ENCODE data around the gene ANAPC2.
"Not testable (repeated sequence)": the region's sequence is repeated elsewhere in the genome, so short reads cannot be mapped to it uniquely, and the experiment has no call there.

The ANAPC2 gene

DNA sequence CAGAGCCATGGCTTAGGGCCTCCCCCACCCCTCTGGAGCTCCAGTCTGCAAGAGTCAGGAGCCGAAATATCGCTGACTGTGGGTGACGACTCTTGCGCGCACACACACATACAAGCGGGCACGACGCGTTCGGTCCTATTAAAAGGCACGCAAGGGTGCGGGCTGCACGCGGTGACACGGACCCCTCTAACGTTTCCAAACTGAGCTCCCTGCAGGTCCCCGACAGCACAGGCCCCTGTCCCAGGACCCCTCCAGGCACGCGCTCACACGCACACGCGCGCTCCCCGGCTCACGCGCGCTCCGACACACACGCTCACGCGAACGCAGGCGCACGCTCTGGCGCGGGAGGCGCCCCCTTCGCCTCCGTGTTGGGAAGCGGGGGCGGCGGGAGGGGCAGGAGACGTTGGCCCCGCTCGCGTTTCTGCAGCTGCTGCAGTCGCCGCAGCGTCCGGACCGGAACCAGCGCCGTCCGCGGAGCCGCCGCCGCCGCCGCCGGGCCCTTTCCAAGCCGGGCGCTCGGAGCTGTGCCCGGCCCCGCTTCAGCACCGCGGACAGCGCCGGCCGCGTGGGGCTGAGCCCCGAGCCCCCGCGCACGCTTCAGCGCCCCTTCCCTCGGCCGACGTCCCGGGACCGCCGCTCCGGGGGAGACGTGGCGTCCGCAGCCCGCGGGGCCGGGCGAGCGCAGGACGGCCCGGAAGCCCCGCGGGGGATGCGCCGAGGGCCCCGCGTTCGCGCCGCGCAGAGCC lies 49.5 kb downstream of the ANAPC2 start, which contains the start of gene GRIN1:
Gene GRIN1, plus strand, starts transcription at position 433 of the 746 bp plus-strand sequence. CDS start 333 bp downstream, outside the sequence.
- Histone ChIP-seq H3K4me1 (ENCODE audit: control insufficient read depth, insufficient read depth, low read length) (peaks cover 5% of the 10 kb centered on the region), H3K4me2 (ENCODE audit: low read length) (peak within 1 kb of the TSS; percentile 64), H3K27me3 (ENCODE audit: control insufficient read depth, insufficient read depth, low read length) (peaks cover 75% of the 10 kb centered on the region), H3K4me3 (ENCODE audit: low read length) (no peak within 1 kb of the TSS), H3K36me3 (ENCODE audit: insufficient read depth, low read length) (no peaks in the 10 kb centered on the region), H3K9me3 (replicated peaks; ENCODE audit: low read length) (no peaks in the 10 kb centered on the region), H3K9ac (ENCODE audit: low read depth, low read length) (no peak within 1 kb of the TSS)

DNA sequence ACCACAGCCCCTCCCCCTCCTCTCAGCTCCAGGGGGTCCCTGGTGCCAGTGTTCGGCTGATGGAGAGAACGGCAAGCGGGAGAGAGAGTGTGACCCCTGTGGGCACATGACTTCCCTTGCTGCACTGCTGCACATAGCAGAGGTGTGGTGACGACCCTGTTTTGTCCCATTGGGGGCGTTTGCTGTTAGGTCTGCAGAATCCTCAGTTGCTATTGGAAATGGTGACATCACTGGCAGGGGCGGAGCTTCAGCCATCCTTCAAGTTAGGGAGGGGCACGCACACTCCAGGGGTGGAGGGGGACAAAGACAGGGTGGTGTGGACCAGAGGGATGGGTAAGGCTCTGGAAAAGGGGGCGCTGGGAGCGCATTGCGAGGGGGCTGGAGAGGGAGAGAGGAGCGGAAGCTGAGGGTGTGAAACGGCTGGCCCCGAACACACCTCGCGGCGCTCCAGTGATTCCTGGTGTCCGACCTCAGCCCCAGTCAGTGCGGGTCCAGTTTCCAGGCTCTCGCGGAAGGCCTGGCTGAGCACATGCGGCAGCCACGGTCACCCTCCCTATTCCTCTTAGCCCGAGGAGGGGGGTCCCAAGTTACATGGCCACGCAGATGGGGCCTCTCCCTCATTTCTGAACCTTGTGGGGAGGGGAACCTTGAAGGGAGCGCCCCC lies 50.2 kb downstream of the ANAPC2 start:
- Histone ChIP-seq H3K36me3 (ENCODE audit: insufficient read depth, low read length) (no peaks in the 10 kb centered on the region), H3K27me3 (ENCODE audit: control insufficient read depth, insufficient read depth, low read length) (peaks cover 72% of the 10 kb centered on the region), H3K4me1 (ENCODE audit: control insufficient read depth, insufficient read depth, low read length) (peaks cover 5% of the 10 kb centered on the region), H3K9ac (ENCODE audit: low read depth, low read length) (no peak overlapping the region), H3K9me3 (replicated peaks; ENCODE audit: low read length) (no peaks in the 10 kb centered on the region), H3K4me2 (ENCODE audit: low read length) (no peak overlapping the region), H3K4me3 (ENCODE audit: low read length) (no peak overlapping the region)

DNA sequence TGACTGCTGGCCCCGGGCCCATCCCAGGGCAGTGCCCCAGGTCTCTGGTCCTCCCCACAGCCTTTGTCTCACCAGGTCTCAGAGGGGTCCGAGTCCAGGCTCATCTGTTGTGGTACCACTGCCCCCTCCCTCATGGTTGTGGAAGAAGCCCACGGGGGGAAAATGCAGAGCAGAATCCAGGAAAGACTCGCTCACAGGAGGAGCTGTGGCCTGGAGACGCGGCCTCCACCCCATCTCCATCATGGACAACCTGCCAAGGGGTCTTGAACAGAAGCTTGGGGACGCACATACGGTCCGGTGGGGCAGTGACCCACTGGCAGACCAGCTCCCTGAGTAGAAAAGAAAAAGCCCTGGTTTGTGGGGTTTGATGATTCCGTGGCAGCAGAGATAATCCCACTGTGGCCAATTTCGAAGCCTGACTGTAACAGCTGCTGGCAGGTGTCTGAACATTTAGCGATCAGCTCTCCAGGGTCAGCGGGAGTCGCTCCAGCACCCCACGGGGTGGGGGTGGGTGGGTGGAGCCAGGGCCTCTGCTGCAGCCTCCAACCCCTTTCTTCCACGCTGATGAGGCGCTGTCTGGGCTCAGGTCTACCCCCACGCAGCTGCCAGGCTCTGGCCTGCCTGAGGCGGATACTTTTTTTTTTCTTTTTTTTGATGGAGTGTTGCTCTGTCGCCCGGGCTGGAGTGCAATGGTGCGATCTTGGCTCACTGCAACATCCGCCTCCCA lies 51.3 kb downstream of the ANAPC2 start:
- peaks cover 5% of the 10 kb centered on the region for H3K4me1 ChIP-seq (ENCODE audit: control insufficient read depth, insufficient read depth, low read length)
- no peak overlapping the region for H3K4me2 ChIP-seq (ENCODE audit: low read length)
- no peaks in the 10 kb centered on the region for H3K36me3 ChIP-seq (ENCODE audit: insufficient read depth, low read length)
- no peak overlapping the region for H3K9ac ChIP-seq (ENCODE audit: low read depth, low read length)
- H3K4me3 ChIP-seq (ENCODE audit: low read length), result no peak overlapping the region
- H3K9me3 ChIP-seq (replicated peaks; ENCODE audit: low read length), result no peaks in the 10 kb centered on the region
- peaks cover 61% of the 10 kb centered on the region for H3K27me3 ChIP-seq (ENCODE audit: control insufficient read depth, insufficient read depth, low read length)

DNA sequence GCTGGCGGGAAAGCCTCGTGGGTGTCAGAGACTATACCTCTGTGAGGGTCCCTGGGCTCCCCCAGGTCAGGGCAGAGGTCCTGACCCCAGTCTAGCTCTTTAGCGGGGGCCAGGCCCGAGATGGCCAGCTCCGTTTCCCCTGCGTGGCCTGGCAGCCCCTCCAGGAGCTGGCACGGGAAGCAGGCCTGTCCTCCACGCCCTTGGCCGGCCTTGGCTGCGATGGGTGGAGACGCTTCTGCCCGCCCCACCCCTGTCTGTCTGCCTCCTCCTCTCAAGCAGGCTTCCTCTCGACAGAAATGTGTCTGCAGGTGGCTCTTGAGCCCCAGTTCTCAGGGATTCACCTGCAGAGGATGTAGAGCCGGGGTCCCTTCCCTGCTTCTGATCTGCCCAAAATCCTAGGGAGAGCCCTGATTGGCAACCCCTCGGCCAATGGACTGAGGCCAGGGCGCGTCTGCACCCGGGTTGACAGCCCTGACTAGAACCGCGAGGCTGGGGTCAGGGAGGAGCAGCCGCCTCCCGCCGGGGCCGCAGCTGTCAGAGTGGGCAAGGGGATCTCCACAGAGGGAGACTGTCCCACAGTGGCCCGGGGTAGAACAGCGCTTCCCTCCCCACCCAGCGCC lies 52.0 kb downstream of the ANAPC2 start:
- H3K9me3 ChIP-seq (replicated peaks; ENCODE audit: low read length), result no peaks in the 10 kb centered on the region
- H3K4me2 ChIP-seq (ENCODE audit: low read length), result no peak overlapping the region
- no peaks in the 10 kb centered on the region for H3K36me3 ChIP-seq (ENCODE audit: insufficient read depth, low read length)
- no peak overlapping the region for H3K9ac ChIP-seq (ENCODE audit: low read depth, low read length)
- peaks cover 54% of the 10 kb centered on the region for H3K27me3 ChIP-seq (ENCODE audit: control insufficient read depth, insufficient read depth, low read length)
- no peak overlapping the region for H3K4me3 ChIP-seq (ENCODE audit: low read length)
- H3K4me1 ChIP-seq (ENCODE audit: control insufficient read depth, insufficient read depth, low read length), result peaks cover 5% of the 10 kb centered on the region

DNA sequence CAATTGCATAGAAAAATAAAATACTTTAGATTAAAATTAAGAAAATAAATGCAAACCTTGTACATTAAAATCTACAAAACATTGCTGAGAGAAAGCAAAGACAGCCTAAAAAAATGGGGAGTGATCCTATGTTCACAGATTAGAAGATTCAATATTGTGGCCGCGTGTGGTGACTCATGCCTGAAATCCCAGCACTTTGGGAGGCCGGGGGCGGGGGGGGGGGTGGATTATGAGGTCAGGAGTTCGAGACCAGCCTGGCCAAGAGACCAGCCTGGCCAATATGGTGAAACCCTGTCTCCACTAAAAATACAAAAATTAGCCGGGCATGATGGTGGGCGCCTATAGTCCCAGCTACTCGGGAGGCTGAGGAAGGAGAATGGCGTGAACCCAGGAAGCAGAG lies 53.2 kb downstream of the ANAPC2 start:
- H3K9ac ChIP-seq (ENCODE audit: low read depth, low read length); H3K36me3 ChIP-seq (ENCODE audit: insufficient read depth, low read length): not testable (repeated sequence)
- peaks cover 42% of the 10 kb centered on the region for H3K27me3 ChIP-seq (ENCODE audit: control insufficient read depth, insufficient read depth, low read length)

DNA sequence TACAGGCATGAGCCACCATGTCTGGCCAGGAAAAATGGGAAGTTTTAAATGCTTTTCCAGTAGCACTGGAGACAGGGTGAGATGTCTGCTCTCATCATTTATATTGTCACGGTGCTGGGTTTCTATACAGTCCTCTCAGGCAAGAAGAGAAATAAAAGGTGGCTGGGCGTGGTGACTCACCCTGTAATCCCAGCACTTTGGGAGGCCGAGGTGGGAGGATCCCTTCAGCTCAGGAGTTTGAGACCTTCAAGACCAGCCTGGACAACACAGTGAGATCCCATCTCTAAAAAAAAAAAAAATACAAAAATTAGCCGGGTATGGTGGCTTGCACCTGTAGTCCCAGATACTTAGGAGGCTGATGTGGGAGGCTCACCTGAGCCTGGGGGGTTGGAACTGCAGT lies 54.2 kb downstream of the ANAPC2 start:
- no peak overlapping the region for H3K4me3 ChIP-seq (ENCODE audit: low read length)
- peaks cover 33% of the 10 kb centered on the region for H3K27me3 ChIP-seq (ENCODE audit: control insufficient read depth, insufficient read depth, low read length)
- H3K9ac ChIP-seq (ENCODE audit: low read depth, low read length), result no peak overlapping the region
- H3K4me2 ChIP-seq (ENCODE audit: low read length), result no peak overlapping the region
- H3K9me3 ChIP-seq (replicated peaks; ENCODE audit: low read length), result no peaks in the 10 kb centered on the region
- H3K4me1 ChIP-seq (ENCODE audit: control insufficient read depth, insufficient read depth, low read length), result peaks cover 9% of the 10 kb centered on the region
- H3K36me3 ChIP-seq (ENCODE audit: insufficient read depth, low read length), result no peaks in the 10 kb centered on the region

More for the DNA sequence above, 53.2 kb downstream of the ANAPC2 start:
- not testable (repeated sequence) for H3K4me2 ChIP-seq (ENCODE audit: low read length); H3K4me3 ChIP-seq (ENCODE audit: low read length); H3K4me1 ChIP-seq (ENCODE audit: control insufficient read depth, insufficient read depth, low read length); H3K9me3 ChIP-seq (replicated peaks; ENCODE audit: low read length)

DNA sequence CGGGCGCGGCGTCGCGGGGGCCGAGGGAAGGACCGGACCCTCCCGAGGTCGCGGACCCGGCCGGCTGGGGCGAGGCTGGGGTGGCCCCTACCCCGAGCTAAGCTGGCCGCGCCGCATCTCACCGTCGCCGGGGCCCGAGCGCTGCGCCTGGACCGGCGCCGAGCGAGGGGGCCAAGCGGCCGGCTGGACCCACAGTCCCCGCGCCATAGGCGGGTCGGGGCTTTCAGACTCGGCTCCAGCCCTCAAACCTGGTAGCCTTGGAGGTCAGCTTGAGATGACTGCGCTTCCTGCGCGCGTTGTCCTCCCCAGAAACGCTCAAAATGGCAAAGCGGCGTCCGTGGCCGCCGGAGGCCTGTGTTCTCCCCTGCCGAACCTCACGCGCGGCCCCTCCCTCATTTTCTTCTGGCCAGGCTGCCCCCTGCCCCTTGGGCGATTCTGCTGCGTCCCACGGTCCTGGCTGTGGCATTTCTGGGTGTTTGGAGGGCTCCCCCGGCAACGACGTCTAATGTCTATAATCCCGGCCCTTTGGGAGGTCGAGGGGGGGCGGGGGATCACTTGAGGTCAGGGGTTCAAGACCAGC lies 58.1 kb downstream of the ANAPC2 start:
- Histone ChIP-seq H3K4me3 (ENCODE audit: low read length) (peak overlapping the region; percentile 90), H3K9me3 (replicated peaks; ENCODE audit: low read length) (no peaks in the 10 kb centered on the region), H3K4me1 (ENCODE audit: control insufficient read depth, insufficient read depth, low read length) (peaks cover 22% of the 10 kb centered on the region), H3K36me3 (ENCODE audit: insufficient read depth, low read length) (no peaks in the 10 kb centered on the region), H3K27me3 (ENCODE audit: control insufficient read depth, insufficient read depth, low read length) (no peaks in the 10 kb centered on the region), H3K4me2 (ENCODE audit: low read length) (peak overlapping the region; percentile 94), H3K9ac (ENCODE audit: low read depth, low read length) (peak overlapping the region; percentile 93)

DNA sequence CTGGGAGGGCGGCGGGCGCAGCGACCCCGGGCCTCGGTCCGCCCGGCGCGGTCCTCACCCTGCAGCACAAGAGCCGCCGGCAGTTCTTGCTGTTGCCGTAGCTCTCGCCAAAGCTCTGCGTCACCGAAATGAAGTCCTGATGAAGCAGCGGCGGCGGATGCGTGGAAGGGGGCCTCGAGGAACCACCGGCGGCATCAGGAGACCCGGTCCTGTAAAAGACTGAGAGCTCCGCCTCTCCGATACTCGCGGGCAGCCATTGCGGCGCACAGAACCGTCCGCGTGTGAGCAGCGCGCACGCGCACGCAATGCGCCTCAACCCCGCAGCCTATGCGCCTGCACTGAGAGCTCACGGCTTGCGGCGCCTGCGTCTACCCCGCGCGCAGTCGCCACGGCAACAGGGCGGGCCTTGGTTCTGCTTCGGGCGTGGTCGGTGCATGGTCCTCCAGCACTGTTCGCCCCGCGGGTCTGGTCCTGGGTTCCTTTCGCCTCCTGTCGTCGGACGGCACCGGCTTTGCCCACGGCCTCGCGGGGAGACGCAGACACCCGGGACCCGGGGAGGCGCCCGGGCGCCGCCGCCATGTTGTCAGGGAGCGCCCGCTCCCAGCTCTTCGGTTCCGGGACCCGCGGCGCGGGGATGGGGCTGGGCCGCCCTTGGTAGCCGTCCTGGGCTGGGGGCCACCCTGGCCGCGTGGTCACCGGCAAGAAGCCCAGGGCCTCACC lies 58.7 kb downstream of the ANAPC2 start:
- no peaks in the 10 kb centered on the region for H3K27me3 ChIP-seq (ENCODE audit: control insufficient read depth, insufficient read depth, low read length)
- peak overlapping the region; percentile 93 for H3K9ac ChIP-seq (ENCODE audit: low read depth, low read length)
- peaks cover 22% of the 10 kb centered on the region for H3K4me1 ChIP-seq (ENCODE audit: control insufficient read depth, insufficient read depth, low read length)
- no peaks in the 10 kb centered on the region for H3K36me3 ChIP-seq (ENCODE audit: insufficient read depth, low read length)
- peak overlapping the region; percentile 94 for H3K4me2 ChIP-seq (ENCODE audit: low read length)
- peak overlapping the region; percentile 90 for H3K4me3 ChIP-seq (ENCODE audit: low read length)
- H3K9me3 ChIP-seq (replicated peaks; ENCODE audit: low read length), result no peaks in the 10 kb centered on the region

DNA sequence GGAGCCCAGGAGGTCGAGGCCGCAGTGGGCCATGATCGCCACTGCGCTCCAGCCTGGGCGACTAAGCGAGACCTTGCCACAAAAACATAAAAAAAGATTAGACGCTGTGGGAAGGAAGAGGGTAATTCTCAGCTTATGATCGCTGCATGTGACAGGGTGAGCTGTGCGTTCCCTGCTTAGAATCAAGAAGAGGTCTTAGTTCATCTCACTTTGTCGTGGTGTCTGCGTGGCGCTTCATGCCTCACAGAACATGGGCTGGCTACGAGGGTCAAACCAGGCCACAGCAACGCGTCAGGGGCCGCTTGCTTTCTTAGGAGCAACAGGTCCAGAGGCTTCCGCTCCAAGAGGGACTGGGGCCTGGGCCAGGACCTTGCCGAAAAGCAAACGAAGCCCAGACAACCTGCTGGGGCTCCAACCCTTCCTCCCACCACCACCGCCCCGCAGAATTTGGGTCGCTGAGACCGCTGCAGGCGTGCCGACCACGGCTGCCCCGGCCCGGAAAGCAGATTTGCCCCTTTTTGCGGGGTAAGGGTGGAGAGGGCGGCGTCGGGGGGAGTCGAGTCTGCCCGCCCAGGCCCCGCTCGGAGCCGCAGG lies 59.4 kb downstream of the ANAPC2 start:
- Histone ChIP-seq H3K4me3 (ENCODE audit: low read length) (peak overlapping the region; percentile 90), H3K4me2 (ENCODE audit: low read length) (peak overlapping the region; percentile 94), H3K9ac (ENCODE audit: low read depth, low read length) (peak overlapping the region; percentile 93), H3K27me3 (ENCODE audit: control insufficient read depth, insufficient read depth, low read length) (no peaks in the 10 kb centered on the region), H3K36me3 (ENCODE audit: insufficient read depth, low read length) (no peaks in the 10 kb centered on the region), H3K9me3 (replicated peaks; ENCODE audit: low read length) (no peaks in the 10 kb centered on the region), H3K4me1 (ENCODE audit: control insufficient read depth, insufficient read depth, low read length) (peaks cover 22% of the 10 kb centered on the region)

DNA sequence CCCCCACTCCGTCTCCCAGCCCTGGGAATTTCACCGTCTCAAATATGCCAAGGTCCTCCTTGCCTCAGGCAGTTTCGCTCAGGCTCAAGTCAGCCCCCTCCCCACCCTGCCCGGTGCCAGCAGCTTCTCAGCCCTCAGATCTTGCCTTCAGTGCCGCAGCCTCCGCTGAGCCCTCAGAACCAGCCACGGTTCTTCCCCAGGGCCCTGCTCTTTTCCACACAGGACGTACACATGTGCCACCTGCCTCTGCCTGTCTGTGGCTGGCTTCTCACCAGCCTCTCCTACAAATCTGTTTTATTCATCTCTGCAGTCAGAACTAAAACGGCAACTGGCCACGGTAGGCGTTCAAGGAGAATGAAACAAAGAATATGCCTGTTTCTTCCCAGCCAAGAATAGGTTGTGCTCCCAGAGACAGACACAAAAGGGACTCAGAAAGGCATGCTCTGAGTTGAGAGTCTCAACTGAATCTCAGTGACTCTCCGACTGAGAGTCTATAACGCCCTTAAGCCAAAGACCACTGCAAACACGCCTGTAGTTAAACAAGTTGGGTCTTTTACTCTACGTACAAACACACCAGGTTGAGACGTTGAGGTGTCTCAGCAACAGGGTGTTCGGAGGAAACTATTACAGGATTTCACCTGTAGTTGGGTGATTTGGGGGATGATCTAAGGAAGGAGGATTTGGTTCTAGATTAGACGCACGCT lies 60.0 kb downstream of the ANAPC2 start:
- Histone ChIP-seq H3K4me1 (ENCODE audit: control insufficient read depth, insufficient read depth, low read length) (peaks cover 22% of the 10 kb centered on the region), H3K4me2 (ENCODE audit: low read length) (peak overlapping the region; percentile 94), H3K4me3 (ENCODE audit: low read length) (peak overlapping the region; percentile 90), H3K9me3 (replicated peaks; ENCODE audit: low read length) (no peaks in the 10 kb centered on the region), H3K36me3 (ENCODE audit: insufficient read depth, low read length) (no peaks in the 10 kb centered on the region), H3K9ac (ENCODE audit: low read depth, low read length) (peak overlapping the region; percentile 93), H3K27me3 (ENCODE audit: control insufficient read depth, insufficient read depth, low read length) (no peaks in the 10 kb centered on the region)
